Uterus (tissue), 4 donors: Measurements from ENCODE around the gene TNFRSF1A. TPM values are rescaled to one million over a fixed set of nuclear protein-coding genes. Genes with fewer than 3 reads are reported as not detected.

Experiments
- DNase-seq, 2 donors: peaks; one replicate each; pipeline ENCODE4 v3.0.0-alpha.2; 2019 to 2020
- H3K27ac ChIP-seq, 2 donors: fragments of 200-600 bp; sonication (generic); 1 replicate in 1 of 2; 2 replicates in 1 of 2; pipeline ENCODE4 v1.5.1; 2016 to 2018
- H3K27me3 ChIP-seq, 2 donors: fragments of 200-600 bp; sonication (generic); one replicate each; pipeline ENCODE4 v1.5.1; 2018 to 2019; ENCODE audit warnings: control low read depth in 1 of 2
- H3K36me3 ChIP-seq, 2 donors: fragments of 200-600 bp; sonication (generic); one replicate each; pipeline ENCODE4 v1.5.1; 2019; ENCODE audit warnings: control low read depth in 1 of 2
- H3K4me1 ChIP-seq, 2 donors: fragments of 200-600 bp; sonication (generic); one replicate each; pipeline ENCODE4 v1.5.1; 2018 to 2019; ENCODE audit warnings: control low read depth in 1 of 2
- H3K4me3 ChIP-seq, 2 donors: fragments of 200-600 bp; sonication (generic); 1 replicate in 1 of 2; 2 replicates in 1 of 2; pipeline ENCODE4 v1.5.1; 2018 to 2019; ENCODE audit warnings: mild to moderate bottlenecking in 1 of 2
- H3K9me3 ChIP-seq, 2 donors: fragments of 200-600 bp; sonication (generic); one replicate each; pipeline ENCODE4 v1.5.1; 2019; ENCODE audit warnings: control low read depth in 1 of 2
- CTCF ChIP-seq, 4 experiments: fragments of 200-600 bp in 2 of 4; fragments of 450-650 bp in 2 of 4; sonication (generic) in 2 of 4; IDR thresholded peaks; one replicate each; pipeline ENCODE4 v1.5.1; 2016 to 2019; ENCODE audit warnings: antibody characterized with exemption in 4 of 4, mild to moderate bottlenecking in 2 of 4, moderate library complexity in 1 of 4
- POLR2A ChIP-seq, 2 donors: fragments of 450-650 bp; IDR thresholded peaks; one replicate each; pipeline ENCODE4 v1.6.1; 2016; ENCODE audit warnings: antibody characterized with exemption in 2 of 2, mild to moderate bottlenecking in 1 of 2, moderate library complexity in 1 of 2
- intact Hi-C: fragments of 100-400 bp; cut with DNase I; formaldehyde crosslinking; loops from one replicate; pipeline ENCODE4 v1.15.1; 2023; ENCODE audit warnings: low total_unique reads
- total RNA-seq, 4 donors: library from RNA; depleted of rRNA in 3 of 4; stranded (reverse); fragments of >200 nt in 3 of 4; gene quantifications; one replicate each; pipeline versions ENCODE4 v1.1.0 to v1.2.4, GENCODE V29; 2014 to 2023
- donor health status: DM: yes; HTN: yes; CAD: no.

TNFRSF1A gene
- total RNA-seq, 4 donors from 2014 or later: 71.8 to 297 (median 174) TPM

DNA sequence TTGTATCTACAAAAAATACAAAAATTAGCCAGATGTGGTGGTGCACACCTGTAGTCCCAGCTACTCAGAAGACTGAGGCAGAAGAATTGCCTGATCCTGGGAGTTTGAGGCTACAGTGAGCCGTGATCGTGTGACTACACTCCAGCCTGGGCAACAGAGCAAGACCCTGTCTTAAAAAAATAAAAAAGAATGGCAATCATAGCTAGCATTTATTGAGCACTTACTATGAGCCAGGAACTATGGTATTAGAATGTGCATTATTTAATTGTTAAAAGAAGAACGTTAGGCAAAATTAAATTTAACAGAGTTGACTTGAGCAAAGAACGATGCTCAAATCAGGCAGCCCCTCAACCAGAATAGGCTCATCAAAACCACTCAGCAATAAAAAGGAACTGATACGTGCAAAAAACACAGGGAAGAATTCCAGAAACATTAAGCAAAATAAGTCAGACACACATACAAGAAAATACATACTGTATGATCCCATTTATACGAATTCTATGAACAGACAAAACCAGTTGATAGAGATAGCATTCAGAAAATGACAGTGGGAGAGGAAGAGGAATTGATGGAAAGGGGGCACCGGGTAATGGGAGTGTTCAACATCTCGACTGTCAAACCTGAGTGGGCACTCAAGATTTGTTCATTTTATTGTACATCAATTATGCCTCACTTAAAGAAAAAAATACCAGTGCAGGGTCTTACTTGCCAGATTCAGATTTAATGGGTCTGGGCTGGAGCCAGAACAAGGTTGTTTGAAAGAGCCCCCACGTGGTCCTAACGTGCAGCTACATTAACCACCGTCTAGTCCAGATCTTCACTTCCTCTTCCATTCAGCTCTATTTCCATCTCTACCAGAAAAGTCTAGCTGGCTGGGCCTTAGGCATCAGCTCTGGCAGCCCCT lies 25.4 kb upstream of the TNFRSF1A start:
- Histone ChIP-seq H3K27ac (no peak overlapping the region), H3K4me3 (no peak overlapping the region), H3K9me3 (no peaks in the 10 kb centered on the region), H3K36me3 (no peaks in the 10 kb centered on the region), H3K4me1 (no peaks in the 10 kb centered on the region), H3K27me3 (no peaks in the 10 kb centered on the region)
- intact Hi-C loops: no loop called here
- TF ChIP-seq POLR2A (IDR thresholded peaks at IDR 0.05): no peak
- TF ChIP-seq CTCF (IDR thresholded peaks at IDR 0.05): peak in 1 of 4 experiments; percentile 24
- DNase-seq: no peak

GRCh38 chr12:6364044-6364374 lies 22.1 kb upstream of the TNFRSF1A start:
- Histone ChIP-seq H3K4me1 (no peaks in the 10 kb centered on the region), H3K9me3 (no peaks in the 10 kb centered on the region), H3K36me3 (no peaks in the 10 kb centered on the region), H3K27ac (peak overlapping the region; percentile 91 to 97), H3K27me3 (no peaks in the 10 kb centered on the region), H3K4me3 (peak overlapping the region; percentile 54)
- peak in 1 of 2 donors; percentile 75 for DNase-seq
- intact Hi-C loops: no loop called here
- TF ChIP-seq POLR2A (IDR thresholded peaks at IDR 0.05): peak in 1 of 2 donors; percentile 27
- TF ChIP-seq CTCF (IDR thresholded peaks at IDR 0.05): no peak

DNA sequence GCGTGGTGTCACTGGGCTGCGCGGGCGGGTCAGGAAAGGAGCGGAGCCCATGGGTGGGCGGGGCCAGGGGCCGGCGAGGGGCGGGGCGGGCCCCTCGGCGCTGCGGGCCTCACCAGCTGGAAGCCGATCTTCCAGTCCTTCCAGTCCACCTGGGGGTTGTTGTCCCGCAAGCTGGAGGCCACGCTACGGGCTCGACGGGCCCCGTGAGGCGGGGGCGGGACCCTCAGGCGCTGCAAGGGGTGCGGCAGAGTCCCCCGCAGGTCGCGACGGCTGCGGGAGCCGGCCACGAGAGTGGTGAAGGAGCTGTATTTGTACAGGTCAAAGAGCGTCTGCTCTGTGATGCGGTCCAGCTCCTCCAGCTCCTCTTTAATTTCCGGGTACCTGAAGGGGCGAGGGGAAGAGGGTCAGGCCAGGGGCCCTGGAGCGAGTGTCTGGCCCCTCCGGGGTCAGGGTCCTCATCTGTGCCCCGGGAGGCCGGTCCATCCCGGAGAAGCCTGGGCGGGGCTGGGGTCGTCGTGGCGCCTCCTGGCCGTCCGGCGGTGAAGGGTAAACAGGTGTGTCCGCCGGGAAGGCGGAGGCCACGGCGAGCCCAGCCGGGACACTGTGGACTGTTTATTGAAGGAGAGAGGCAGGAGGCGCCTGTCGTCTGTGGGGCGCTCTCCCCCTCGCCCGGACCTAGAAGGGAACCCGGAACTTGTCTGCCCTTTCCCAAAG lies 21.6 kb upstream of the TNFRSF1A start:
- Histone ChIP-seq H3K4me3 (peak overlapping the region; percentile 54), H3K27me3 (no peaks in the 10 kb centered on the region), H3K36me3 (no peaks in the 10 kb centered on the region), H3K27ac (peak overlapping the region; percentile 91 to 97), H3K4me1 (no peaks in the 10 kb centered on the region), H3K9me3 (no peaks in the 10 kb centered on the region)
- intact Hi-C loops: no loop called here
- TF ChIP-seq CTCF (IDR thresholded peaks at IDR 0.05): peak in 1 of 4 experiments; percentile 21
- peak; percentile 71 to 73 for TF ChIP-seq POLR2A (IDR thresholded peaks at IDR 0.05)
- peak; percentile 79 to 80 for DNase-seq

DNA sequence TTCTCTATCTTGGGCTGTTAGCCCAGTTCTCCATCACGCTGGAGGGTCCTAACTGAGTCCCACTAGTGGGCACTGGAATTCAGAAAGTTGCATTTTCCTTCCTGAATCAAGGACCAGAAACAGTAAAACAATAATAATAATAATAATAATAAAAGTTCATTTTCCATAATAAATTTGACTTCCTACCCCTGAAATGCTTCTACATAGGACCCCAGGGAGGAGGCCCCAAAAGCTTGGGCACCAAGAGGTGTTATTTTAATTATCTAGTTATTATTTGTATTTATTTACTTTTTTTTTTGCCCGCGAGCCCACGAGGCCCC lies 21.1 kb upstream of the TNFRSF1A start:
- intact Hi-C loops: no loop called here
- peak overlapping the region; percentile 91 to 97 for H3K27ac ChIP-seq
- TF ChIP-seq CTCF (IDR thresholded peaks at IDR 0.05) (no peak), POLR2A (IDR thresholded peaks at IDR 0.05) (no peak)

DNA sequence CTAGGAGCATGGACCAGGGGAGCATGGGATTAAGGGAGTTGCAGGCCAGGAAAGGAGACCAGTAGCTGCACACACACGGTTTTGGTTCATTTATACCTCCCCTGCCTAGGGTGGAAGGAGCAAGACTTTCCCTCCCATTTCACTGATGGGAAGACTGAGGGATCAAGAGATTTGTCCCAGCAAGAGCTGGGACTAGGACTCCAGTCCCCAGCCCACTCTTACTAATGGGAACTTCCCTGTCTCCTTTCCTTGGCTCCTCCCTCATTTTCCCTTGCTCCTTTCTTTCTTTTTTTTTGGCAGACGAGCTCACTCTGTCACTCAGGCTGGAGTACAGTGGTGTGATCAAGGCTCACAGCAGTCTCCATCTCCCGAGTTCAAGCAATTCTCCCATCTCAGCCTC lies 20.5 kb upstream of the TNFRSF1A start:
- no peak for DNase-seq
- TF ChIP-seq POLR2A (IDR thresholded peaks at IDR 0.05) (no peak), CTCF (IDR thresholded peaks at IDR 0.05) (no peak)
- Histone ChIP-seq H3K36me3 (no peaks in the 10 kb centered on the region), H3K27me3 (no peaks in the 10 kb centered on the region), H3K27ac (peak overlapping the region in 1 of 2 donors; percentile 43), H3K9me3 (no peaks in the 10 kb centered on the region), H3K4me1 (no peaks in the 10 kb centered on the region), H3K4me3 (no peak overlapping the region)
- intact Hi-C loops: no loop called here

More for the DNA sequence above, 21.1 kb upstream of the TNFRSF1A start:
- no peak for DNase-seq
- Histone ChIP-seq H3K27me3 (no peaks in the 10 kb centered on the region), H3K9me3 (no peaks in the 10 kb centered on the region), H3K4me3 (peak overlapping the region; percentile 54), H3K36me3 (no peaks in the 10 kb centered on the region), H3K4me1 (no peaks in the 10 kb centered on the region)
